ENCODE data around the gene CYTH3. TPM values are rescaled to one million over a fixed set of nuclear protein-coding genes. Genes with fewer than 3 reads are reported as not detected.

The CYTH3 gene
- total and polyA plus RNA-seq, 2 of the 13 experiments (the other 11 are each of a cell fraction or from before 2014, with no cell fraction given): 3.1 to 3.8 TPM

- TF ChIP-seq GABPA (IDR thresholded peaks at IDR 0.05; ENCODE audit: low read depth, low read length): no peak
- no peak for TF ChIP-seq GABPA (CRISPR knock-in tag; IDR thresholded peaks at IDR 0.05; ENCODE audit: low read depth)
- no peak for TF ChIP-seq SMARCE1 (IDR thresholded peaks at IDR 0.05; ENCODE audit: borderline replicate concordance)
- TF ChIP-seq ZNF326 (CRISPR knock-in tag; IDR thresholded peaks at IDR 0.05; ENCODE audit: borderline replicate concordance): no peak
- TF ChIP-seq PRDM15 (CRISPR knock-in tag; IDR thresholded peaks at IDR 0.05): no peak
- no peak for TF ChIP-seq ZNF710 (CRISPR knock-in tag; IDR thresholded peaks at IDR 0.05; ENCODE audit: borderline replicate concordance)
- no peak for TF ChIP-seq PAF1 (CRISPR knock-in tag; IDR thresholded peaks at IDR 0.05)
- TF ChIP-seq ZNF17 (CRISPR knock-in tag; IDR thresholded peaks at IDR 0.05): no peak
- TF ChIP-seq SNAI1 (CRISPR knock-in tag; IDR thresholded peaks at IDR 0.05; ENCODE audit: borderline replicate concordance): no peak
- no peak for TF ChIP-seq ZFP82 (CRISPR knock-in tag; IDR thresholded peaks at IDR 0.05; ENCODE audit: borderline replicate concordance)
- TF ChIP-seq ZNF547 (CRISPR knock-in tag; IDR thresholded peaks at IDR 0.05): no peak
- peak; percentile 96 for TF ChIP-seq NKX3-1 (CRISPR knock-in tag; IDR thresholded peaks at IDR 0.05)
- TF ChIP-seq ZC3H4 (CRISPR knock-in tag; IDR thresholded peaks at IDR 0.05; ENCODE audit: borderline replicate concordance): no peak
- TF ChIP-seq IKZF1 (IDR thresholded peaks at IDR 0.05): no peak
- no peak for TF ChIP-seq ZNF274 (CRISPR knock-in tag; IDR thresholded peaks at IDR 0.05)
- no peak for TF ChIP-seq CREBL2 (CRISPR knock-in tag; IDR thresholded peaks at IDR 0.05; ENCODE audit: borderline replicate concordance)
- no peak for TF ChIP-seq GPBP1L1 (CRISPR knock-in tag; IDR thresholded peaks at IDR 0.05)
- TF ChIP-seq GFI1 (CRISPR knock-in tag; IDR thresholded peaks at IDR 0.05; ENCODE audit: borderline replicate concordance): 0 out of 2 replicates have a peak, but pooled peaks have one; percentile 28
- TF ChIP-seq REST (IDR thresholded peaks at IDR 0.05; ENCODE audit: borderline replicate concordance in 1 of 2, low read depth in 1 of 2, low read length in 2 of 2): peak in 1 of 2 experiments; percentile 76; a peak in 1 of 4 replicates
Observed at GRCh38 chr7:6238309-6238925, 34.0 kb downstream of the CYTH3 start (continued).
